ENCODE results near the gene MRPL52. TPM values are rescaled to one million over a fixed set of nuclear protein-coding genes. Genes with fewer than 3 reads are reported as not detected.
A peak's percentile ranks its signal among the peaks of the same experiment; 100 is the strongest.

The MRPL52 gene
- total RNA-seq, 1 experiment from 2014 or later, result 134 TPM

DNA sequence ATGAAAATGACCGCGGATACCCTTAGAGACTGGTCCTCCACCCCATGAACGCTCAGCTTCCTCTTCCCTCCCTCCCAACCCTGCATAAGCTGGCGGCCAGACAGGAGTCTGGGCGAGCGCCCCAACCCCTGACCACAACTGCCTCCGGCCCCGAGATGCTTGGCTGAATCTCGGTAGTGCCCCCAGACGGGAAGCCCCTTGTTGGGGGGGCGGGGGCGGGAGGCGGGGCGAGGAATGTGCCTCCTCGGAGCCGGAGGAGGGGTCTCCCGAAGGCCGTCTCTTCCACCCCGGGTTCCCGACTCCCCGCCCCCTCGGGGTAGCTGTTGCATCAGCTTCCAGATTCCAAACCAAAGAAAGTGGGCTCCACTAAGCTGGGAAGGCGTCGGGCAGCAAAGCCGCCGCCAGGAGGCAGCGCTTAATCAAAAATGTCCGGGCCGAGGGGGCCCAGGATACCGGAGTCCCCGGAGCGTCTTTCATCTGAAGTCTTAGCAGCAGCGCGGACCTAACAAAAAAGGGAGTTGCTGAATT is 7.1 kb upstream of the MRPL52 start:
- no TSS peak for BruUV-seq (replicated peaks)
- H3K4me1 ChIP-seq (ENCODE audit: control insufficient read depth in 1 of 2, insufficient read depth in 2 of 2, low read length in 2 of 2), result peaks cover 7 to 35% of the 10 kb centered on the region in 2 experiments
- no peak overlapping the region for H3K27ac ChIP-seq (ENCODE audit: low read depth, low read length)

More for the DNA sequence above, 7.1 kb upstream of the MRPL52 start:
- H3K36me3 ChIP-seq (ENCODE audit: control insufficient read depth in 1 of 2, insufficient read depth in 2 of 2, low read length in 2 of 2), result no peaks in the 10 kb centered on the region
- H3K27me3 ChIP-seq (ENCODE audit: insufficient read depth, low read length), result no peaks in the 10 kb centered on the region
- ChIA-PET RAD21 (ENCODE audit: low non-redundant PET in 1 of 2, low total read pairs in 2 of 2, uncharacterized antibody in 2 of 2, unreplicated experiment in 2 of 2) (interaction anchor here (0.6 to 1.4 kb wide), 7 partner anchors 15 to 165 kb away, joined by 3 to 8 read pairs (median 3); no protein-coding TSS in a partner anchor), CTCF (interaction anchor here (0.6 to 2.7 kb wide), 19 partner anchors 8 to 537 kb away, joined by 3 to 38 read pairs (median 4); partner anchors contain the start of genes AJUBA, DAD1, LRP10 and OXA1L), POLR2A (interaction anchor here (0.8 to 1.9 kb wide), 3 partner anchors 9 to 263 kb away, joined by 3 to 6 read pairs (median 4); partner anchors contain the start of gene OXA1L)
- TF ChIP-seq RAD21 (IDR thresholded peaks at IDR 0.05; ENCODE audit: low read depth) (peak; percentile 88), EZH2 (IDR thresholded peaks at IDR 0.05) (no peak), JUND (IDR thresholded peaks at IDR 0.05) (no peak), TCF7L2 (IDR thresholded peaks at IDR 0.05; ENCODE audit: borderline replicate concordance, extremely low read depth, insufficient read depth, insufficient read length) (peak; percentile 50)
- TF ChIP-seq, protein P1, sequence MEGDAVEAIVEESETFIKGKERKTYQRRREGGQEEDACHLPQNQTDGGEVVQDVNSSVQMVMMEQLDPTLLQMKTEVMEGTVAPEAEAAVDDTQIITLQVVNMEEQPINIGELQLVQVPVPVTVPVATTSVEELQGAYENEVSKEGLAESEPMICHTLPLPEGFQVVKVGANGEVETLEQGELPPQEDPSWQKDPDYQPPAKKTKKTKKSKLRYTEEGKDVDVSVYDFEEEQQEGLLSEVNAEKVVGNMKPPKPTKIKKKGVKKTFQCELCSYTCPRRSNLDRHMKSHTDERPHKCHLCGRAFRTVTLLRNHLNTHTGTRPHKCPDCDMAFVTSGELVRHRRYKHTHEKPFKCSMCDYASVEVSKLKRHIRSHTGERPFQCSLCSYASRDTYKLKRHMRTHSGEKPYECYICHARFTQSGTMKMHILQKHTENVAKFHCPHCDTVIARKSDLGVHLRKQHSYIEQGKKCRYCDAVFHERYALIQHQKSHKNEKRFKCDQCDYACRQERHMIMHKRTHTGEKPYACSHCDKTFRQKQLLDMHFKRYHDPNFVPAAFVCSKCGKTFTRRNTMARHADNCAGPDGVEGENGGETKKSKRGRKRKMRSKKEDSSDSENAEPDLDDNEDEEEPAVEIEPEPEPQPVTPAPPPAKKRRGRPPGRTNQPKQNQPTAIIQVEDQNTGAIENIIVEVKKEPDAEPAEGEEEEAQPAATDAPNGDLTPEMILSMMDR (IDR thresholded peaks at IDR 0.05 in 2 of 3, conservative IDR thresholded peaks at IDR 0.05 in 1 of 3; ENCODE audit: borderline replicate concordance in 1 of 3, insufficient read depth in 1 of 3, low read depth in 2 of 3, low read length in 2 of 3), result peak; percentile 81 to 89 (median 87)
- no peaks in the 10 kb centered on the region for H3K9me3 ChIP-seq (ENCODE audit: control insufficient read depth in 1 of 2, insufficient read depth in 1 of 2, low read depth in 1 of 2, low read length in 2 of 2)
- no peaks in the 10 kb centered on the region for H3K79me2 ChIP-seq (ENCODE audit: insufficient read depth, low read length)
- ATAC-seq (peak; percentile 86), DNase-seq (ENCODE audit: low read depth, low spot score) (peak; percentile 51)
- H3K4me3 ChIP-seq (replicated peaks in 1 of 2; ENCODE audit: low read depth in 1 of 2, low read length in 2 of 2), result peak overlapping the region; percentile 29 to 43
- no peaks in the 10 kb centered on the region for H4K20me1 ChIP-seq (ENCODE audit: insufficient read depth)
- peak overlapping the region; percentile 99 for H2AFZ ChIP-seq (ENCODE audit: low read depth, low read length, poor library complexity, severe bottlenecking)
- intact Hi-C loops (cut with micrococcal nuclease), result loop anchor here (1.0 to 2.0 kb wide), 4 partner anchors 31 to 266 kb away; partner anchors contain the start of gene AJUBA
- H3K9me2 ChIP-seq (ENCODE audit: insufficient read depth), result no peaks in the 10 kb centered on the region
- H3K9ac ChIP-seq (ENCODE audit: low read length), result peak overlapping the region; percentile 22
- peak overlapping the region; percentile 68 for H3K4me2 ChIP-seq (ENCODE audit: low read length)
